Measurements from ENCODE around the gene CSK.

Gene CSK

DNA sequence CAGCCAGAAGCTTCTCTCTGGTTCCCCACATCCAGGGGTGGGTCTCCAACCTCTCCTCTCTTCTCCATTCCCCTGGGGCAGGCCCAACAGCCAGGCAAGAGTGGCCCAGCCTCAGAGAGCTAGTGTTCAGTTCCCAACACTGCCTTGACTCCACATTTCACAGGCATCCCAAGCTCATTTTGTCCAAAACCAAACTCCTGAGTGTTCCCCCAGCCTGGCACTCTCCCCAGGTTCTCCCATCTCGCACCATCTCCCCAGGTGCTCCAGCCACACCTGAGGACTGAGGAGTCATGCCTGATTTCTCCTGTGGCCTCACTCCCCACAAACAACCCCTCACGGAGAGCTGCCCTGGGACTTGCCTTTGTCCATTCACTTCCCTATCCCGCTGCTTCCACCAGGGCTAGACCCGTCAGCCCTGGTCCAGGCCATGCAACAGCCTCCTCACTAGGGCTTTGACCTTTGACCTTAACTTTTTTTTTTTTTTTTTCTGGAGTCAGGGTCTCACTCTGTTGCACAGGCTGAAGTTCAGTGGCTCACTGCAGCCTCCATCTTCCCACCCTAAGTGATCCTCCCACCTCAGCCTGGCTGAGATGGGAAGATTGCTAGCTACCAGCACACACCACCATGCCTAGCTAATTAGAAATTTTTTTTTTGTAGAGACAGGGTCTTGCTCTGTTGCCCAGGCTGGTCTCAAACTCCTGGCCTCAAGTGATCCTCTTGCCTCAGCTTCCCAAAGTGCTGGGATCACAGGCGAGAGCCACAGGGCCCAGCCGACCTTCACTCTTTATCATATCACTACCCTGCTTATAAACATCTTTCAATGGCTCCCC lies 3.9 kb upstream of the CSK start:
- no peak overlapping the region for H3K27ac ChIP-seq
- no peak for TF ChIP-seq ZFX (IDR thresholded peaks at IDR 0.05; ENCODE audit: borderline replicate concordance)
- no peak for TF ChIP-seq CTCF (IDR thresholded peaks at IDR 0.05)

DNA sequence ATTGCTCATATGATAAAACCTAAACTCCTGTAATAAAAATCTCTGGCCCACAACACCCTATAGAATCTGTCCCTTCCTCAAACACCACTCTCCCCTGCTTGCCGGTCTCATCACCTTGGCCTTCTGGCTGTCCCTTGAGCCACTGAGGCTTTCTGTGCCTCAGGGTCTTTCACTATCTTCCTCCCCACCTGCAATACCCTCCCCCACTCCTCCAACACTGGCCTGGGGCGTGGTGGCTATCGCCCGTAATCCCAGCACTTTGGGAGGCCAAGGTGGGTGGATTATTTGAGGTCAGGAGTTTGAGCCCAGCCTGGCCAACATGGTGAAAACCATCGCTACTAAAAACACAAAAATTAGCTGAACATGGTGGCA lies 3.3 kb upstream of the CSK start:
- H3K27ac ChIP-seq: no peak overlapping the region
- no peak for TF ChIP-seq CTCF (IDR thresholded peaks at IDR 0.05)
- no peak for TF ChIP-seq ZFX (IDR thresholded peaks at IDR 0.05; ENCODE audit: borderline replicate concordance)

DNA sequence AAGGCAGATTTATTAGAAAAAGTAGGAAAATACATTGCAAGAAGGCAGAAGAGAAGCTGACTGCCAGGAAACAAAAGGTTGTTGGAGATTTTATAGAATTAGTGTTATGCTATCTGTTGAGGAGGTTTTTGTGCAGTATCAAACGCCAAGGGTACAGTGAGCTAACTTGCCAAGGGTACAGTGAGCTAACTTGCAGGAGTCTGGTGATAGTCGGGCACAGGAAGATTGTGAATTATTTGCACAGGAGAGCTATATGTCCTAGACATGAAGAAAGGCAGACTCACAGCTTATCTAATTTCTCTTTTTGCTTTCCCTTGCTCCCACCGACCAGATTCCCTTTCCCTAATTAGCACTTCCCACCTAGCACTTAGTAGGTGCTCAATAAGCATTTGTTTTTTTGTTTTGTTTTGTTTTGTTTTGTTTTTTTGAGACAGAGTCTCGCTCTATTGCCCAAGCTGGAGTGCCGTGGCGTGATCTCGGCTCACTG lies 2.7 kb upstream of the CSK start:
- no peak overlapping the region for H3K27ac ChIP-seq
- TF ChIP-seq ZFX (IDR thresholded peaks at IDR 0.05; ENCODE audit: borderline replicate concordance) (no peak), CTCF (IDR thresholded peaks at IDR 0.05) (no peak)

DNA sequence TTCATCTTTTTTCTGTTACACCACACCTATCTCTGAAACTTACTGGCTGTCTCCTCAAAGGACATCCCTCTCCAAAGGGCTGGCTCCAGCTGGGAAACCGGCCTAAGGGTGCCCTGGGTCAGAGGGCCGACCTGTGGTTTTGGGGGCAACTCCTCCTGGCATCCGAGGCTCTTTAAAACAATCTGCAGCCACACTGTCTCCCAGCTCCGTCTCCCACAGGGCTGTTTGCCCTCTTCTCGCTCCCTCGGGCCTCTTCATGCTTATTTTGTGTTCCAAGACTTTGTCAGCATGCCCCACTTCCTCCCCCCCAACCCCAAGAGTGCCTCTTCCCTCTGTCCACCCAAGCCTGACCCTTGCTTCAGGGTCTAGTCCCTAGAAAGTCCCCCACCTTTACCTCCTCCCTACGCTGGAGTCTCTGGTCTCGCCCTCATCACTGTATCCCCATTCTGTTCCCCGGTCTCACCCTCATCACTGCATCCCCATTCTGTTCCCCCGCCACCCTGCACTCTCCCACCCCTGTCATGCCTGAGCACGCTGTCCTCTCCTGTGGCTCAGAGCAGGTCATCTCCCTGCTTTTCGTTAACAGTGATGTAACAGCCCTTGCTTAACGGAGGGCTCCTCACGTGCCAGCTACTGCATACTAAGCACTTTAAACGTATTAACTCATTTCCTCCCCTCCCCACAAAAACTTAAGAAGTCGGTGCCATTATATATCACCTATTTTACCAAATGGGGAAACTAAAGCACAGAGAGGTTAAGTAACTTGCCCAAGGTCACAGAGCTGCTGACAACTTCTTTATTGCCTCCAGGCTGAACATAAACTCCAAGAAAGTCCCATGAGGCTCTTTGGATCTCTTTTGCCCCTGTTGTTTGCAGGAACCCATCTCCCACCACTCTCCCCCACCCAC lies 1.1 kb upstream of the CSK start:
- TF ChIP-seq ZFX (IDR thresholded peaks at IDR 0.05; ENCODE audit: borderline replicate concordance) (no peak), CTCF (IDR thresholded peaks at IDR 0.05) (no peak)
- peak overlapping the region; percentile 79 for H3K27ac ChIP-seq

DNA sequence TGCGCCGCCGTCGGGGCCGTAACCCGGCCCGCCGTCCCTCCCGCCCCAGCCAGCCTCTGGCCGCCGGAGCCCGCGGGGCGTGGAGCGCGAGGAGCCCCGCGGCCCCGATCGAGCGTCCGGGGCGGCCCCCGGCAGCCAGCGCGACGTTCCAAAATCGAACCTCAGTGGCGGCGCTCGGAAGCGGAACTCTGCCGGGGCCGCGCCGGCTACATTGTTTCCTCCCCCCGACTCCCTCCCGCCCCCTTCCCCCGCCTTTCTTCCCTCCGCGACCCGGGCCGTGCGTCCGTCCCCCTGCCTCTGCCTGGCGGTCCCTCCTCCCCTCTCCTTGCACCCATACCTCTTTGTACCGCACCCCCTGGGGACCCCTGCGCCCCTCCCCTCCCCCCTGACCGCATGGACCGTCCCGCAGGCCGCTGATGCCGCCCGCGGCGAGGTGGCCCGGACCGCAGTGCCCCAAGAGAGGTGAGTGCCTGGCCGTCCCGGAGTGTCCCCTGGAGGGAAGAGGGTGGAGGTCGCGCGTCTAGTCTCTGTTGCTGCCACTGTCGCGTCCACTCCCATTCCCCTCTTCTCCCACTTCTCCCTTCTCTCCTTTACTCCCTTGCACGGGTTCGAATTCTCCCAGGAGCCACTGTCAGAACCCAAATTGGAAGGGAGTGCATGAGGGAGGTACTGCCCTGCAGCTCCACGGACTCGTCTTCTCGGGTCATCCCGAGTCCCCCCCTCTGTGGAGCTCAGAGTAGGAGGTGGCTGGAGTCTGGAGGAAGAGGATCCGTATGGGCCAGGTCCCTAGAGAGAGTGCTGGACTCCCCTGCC lies 585 bp downstream of the CSK start:
- TF ChIP-seq ZFX (IDR thresholded peaks at IDR 0.05; ENCODE audit: borderline replicate concordance) (no peak), CTCF (IDR thresholded peaks at IDR 0.05) (no peak)
- peak overlapping the region; percentile 79 for H3K27ac ChIP-seq

GRCh38 chr15:74783072-74783807 lies 1.4 kb downstream of the CSK start:
- H3K27ac ChIP-seq: peak overlapping the region; percentile 79
- TF ChIP-seq ZFX (IDR thresholded peaks at IDR 0.05; ENCODE audit: borderline replicate concordance) (no peak), CTCF (IDR thresholded peaks at IDR 0.05) (no peak)

Data from 22Rv1 (cell line).